CD4-positive, alpha-beta T cell (primary cell): Measurements from ENCODE around the gene PTCD3. TPM values are rescaled to one million over a fixed set of nuclear protein-coding genes. Genes with fewer than 3 reads are reported as not detected.

Experiments used
- ATAC-seq: fragments of 200-7000 bp; cut with Tn5 transposase; one replicate; pipeline ENCODE4 v1.10.0; 2022; ENCODE audit warnings: mild to moderate bottlenecking; ENCODE audit not compliant: poor library complexity
- CTCF ChIA-PET: fragments of 350-600 bp; sonication (Branson Sonifier 250); formaldehyde crosslinking; loops from one replicate; lab custom pipeline; 2021; ENCODE audit warnings: antibody characterized with exemption, inconsistent platforms; lab: Charles Lee
- POLR2A ChIA-PET: fragments of 350-600 bp; sonication (Branson Sonifier 250); formaldehyde crosslinking; loops from one replicate; lab custom pipeline; 2021; ENCODE audit warnings: antibody characterized with exemption, inconsistent platforms; lab: Charles Lee
- DNase-seq, 14 experiments: peaks; one replicate each; pipeline ENCODE4 v3.0.0-alpha.2; 2013 to 2020; ENCODE audit warnings: mixed read lengths in 2 of 14
- H3K27ac ChIP-seq, 2 donors: one replicate each; pipeline versions ENCODE4 v1.5.1 to v1.7.0; 2013; ENCODE audit warnings: low read length in 2 of 2, low read depth in 1 of 2, mild to moderate bottlenecking in 1 of 2
- H3K27me3 ChIP-seq, 2 experiments: 1 replicate in 1 of 2; 2 replicates in 1 of 2; pipeline versions ENCODE4 v1.6.1 to v1.7.0; 2013; ENCODE audit warnings: low read length in 2 of 2, control low read depth in 1 of 2, mild to moderate bottlenecking in 1 of 2, moderate library complexity in 1 of 2; ENCODE audit not compliant: insufficient read depth in 2 of 2, control insufficient read depth in 1 of 2
- H3K36me3 ChIP-seq: one replicate; pipeline ENCODE4 v1.6.1; 2013; ENCODE audit warnings: low read length, control low read depth; ENCODE audit not compliant: insufficient read depth
- H3K4me1 ChIP-seq: one replicate; pipeline ENCODE4 v1.6.1; 2013; ENCODE audit warnings: low read length, control low read depth; ENCODE audit not compliant: insufficient read depth
- H3K4me3 ChIP-seq: one replicate; pipeline ENCODE4 v1.5.1; 2013; ENCODE audit warnings: mild to moderate bottlenecking, low read length, moderate library complexity
- H3K9me3 ChIP-seq, 2 experiments: 1 replicate in 1 of 2; 2 replicates in 1 of 2; pipeline versions ENCODE4 v1.6.1 to v1.7.0; 2013; ENCODE audit warnings: low read length in 2 of 2, mild to moderate bottlenecking in 2 of 2, control low read depth in 1 of 2, moderate library complexity in 1 of 2; ENCODE audit not compliant: control insufficient read depth in 1 of 2, insufficient read depth in 1 of 2
- H3K27ac Mint-ChIP-seq: one replicate; pipeline ENCODE4 v1.8.0; 2020; ENCODE audit warnings: mixed read lengths
- H3K27me3 Mint-ChIP-seq: one replicate; pipeline ENCODE4 v1.8.0; 2021; ENCODE audit warnings: mixed read lengths
- H3K36me3 Mint-ChIP-seq: one replicate; pipeline ENCODE4 v1.8.0; 2021; ENCODE audit warnings: low read depth, mixed read lengths
- H3K4me1 Mint-ChIP-seq: one replicate; pipeline ENCODE4 v1.8.0; 2021; ENCODE audit warnings: low read depth, mixed read lengths
- H3K4me3 Mint-ChIP-seq: one replicate; pipeline ENCODE4 v1.8.0; 2020; ENCODE audit warnings: mild to moderate bottlenecking, mixed read lengths
- H3K9me3 Mint-ChIP-seq: one replicate; pipeline ENCODE4 v1.8.0; 2020; ENCODE audit warnings: mixed read lengths
- CTCF ChIP-seq: fragments of 200-600 bp; IDR thresholded peaks from one replicate; pipeline ENCODE4 v1.8.0; 2022; ENCODE audit warnings: antibody characterized with exemption, mild to moderate bottlenecking
- intact Hi-C, 2 experiments: fragments of 100-400 bp; cut with DNase I in 1 of 2; cut with micrococcal nuclease in 1 of 2; formaldehyde crosslinking; loops; one replicate each; pipeline versions ENCODE4 v1.15.1 to v1.9.0; 2023 to 2025; cut with DNase I, micrococcal nuclease
- total RNA-seq, 174 experiments: library from RNA in 2 of 174; stranded (reverse) in 2 of 174; gene quantifications; one replicate each; pipeline ENCODE4 v1.2.3 and lab custom pipeline; 2021 to 2026

Gene PTCD3
- total RNA-seq, 2 experiments from 2014 or later = 154 to 161 TPM

DNA sequence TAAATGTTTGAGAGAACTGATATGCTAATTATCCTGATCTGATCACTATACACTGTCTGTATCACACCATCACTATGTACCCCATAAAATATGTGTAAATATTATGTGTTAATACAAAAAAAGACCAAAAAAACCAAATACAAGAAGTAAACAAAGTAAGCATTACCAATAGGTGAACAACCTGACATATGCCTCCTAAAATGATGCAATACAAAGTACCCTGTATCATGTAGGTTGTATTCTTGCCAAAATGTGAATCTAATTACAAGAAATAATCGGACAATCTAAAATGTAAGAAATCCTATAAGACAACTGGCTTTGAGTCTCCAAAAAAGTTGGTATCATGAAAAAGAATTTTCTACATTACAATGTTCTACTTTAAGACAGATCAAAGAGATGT is 8.1 kb upstream of the PTCD3 start:
- Mint-ChIP-seq H3K27me3 (no peaks in the 10 kb centered on the region), H3K27ac (no peak overlapping the region), H3K4me1 (peaks cover 22% of the 10 kb centered on the region), H3K4me3 (no peak overlapping the region), H3K36me3 (peaks cover 70% of the 10 kb centered on the region), H3K9me3 (no peaks in the 10 kb centered on the region)
- Histone ChIP-seq H3K9me3 (no peaks in the 10 kb centered on the region), H3K27ac (no peak overlapping the region), H3K27me3 (no peaks in the 10 kb centered on the region), H3K36me3 (peaks cover 53% of the 10 kb centered on the region), H3K4me3 (no peak overlapping the region), H3K4me1 (no peaks in the 10 kb centered on the region)
- DNase-seq (no peak), ATAC-seq (no peak)
- ChIA-PET POLR2A (no interaction called here), CTCF (no interaction called here)
- intact Hi-C loops = no loop called here
- no peak for TF ChIP-seq CTCF

GRCh38 chr2:86102157-86102556 is 3.9 kb upstream of the PTCD3 start:
- no peak for DNase-seq
- ChIA-PET CTCF (interaction anchor here (1.6 kb wide), 1 partner anchor 288 kb away, joined by 4 read pairs; no protein-coding TSS in a partner anchor), POLR2A (interaction anchor here (0.6 kb wide), 1 partner anchor 476 kb away, joined by 3 read pairs; no protein-coding TSS in a partner anchor)
- no peak overlapping the region for H3K27ac ChIP-seq
- no peak for TF ChIP-seq CTCF
- H3K27me3 Mint-ChIP-seq = no peaks in the 10 kb centered on the region
- H3K4me1 ChIP-seq = peaks cover 12% of the 10 kb centered on the region
- no peaks in the 10 kb centered on the region for H3K9me3 ChIP-seq
- H3K4me3 ChIP-seq = no peak overlapping the region
- H3K27ac Mint-ChIP-seq = no peak overlapping the region
- peaks cover 30% of the 10 kb centered on the region for H3K36me3 ChIP-seq
- H3K4me1 Mint-ChIP-seq = peaks cover 61% of the 10 kb centered on the region
- H3K36me3 Mint-ChIP-seq = peaks cover 62% of the 10 kb centered on the region
- ATAC-seq = no peak
- intact Hi-C loops = loop anchor here in 1 of 2 experiments (10.0 kb wide), 4 partner anchors 343 to 1953 kb away; partner anchors contain the start of genes KDM3A, KRCC1, RNF103 and RNF181
- H3K27me3 ChIP-seq = no peaks in the 10 kb centered on the region
- no peaks in the 10 kb centered on the region for H3K9me3 Mint-ChIP-seq
- no peak overlapping the region for H3K4me3 Mint-ChIP-seq

DNA sequence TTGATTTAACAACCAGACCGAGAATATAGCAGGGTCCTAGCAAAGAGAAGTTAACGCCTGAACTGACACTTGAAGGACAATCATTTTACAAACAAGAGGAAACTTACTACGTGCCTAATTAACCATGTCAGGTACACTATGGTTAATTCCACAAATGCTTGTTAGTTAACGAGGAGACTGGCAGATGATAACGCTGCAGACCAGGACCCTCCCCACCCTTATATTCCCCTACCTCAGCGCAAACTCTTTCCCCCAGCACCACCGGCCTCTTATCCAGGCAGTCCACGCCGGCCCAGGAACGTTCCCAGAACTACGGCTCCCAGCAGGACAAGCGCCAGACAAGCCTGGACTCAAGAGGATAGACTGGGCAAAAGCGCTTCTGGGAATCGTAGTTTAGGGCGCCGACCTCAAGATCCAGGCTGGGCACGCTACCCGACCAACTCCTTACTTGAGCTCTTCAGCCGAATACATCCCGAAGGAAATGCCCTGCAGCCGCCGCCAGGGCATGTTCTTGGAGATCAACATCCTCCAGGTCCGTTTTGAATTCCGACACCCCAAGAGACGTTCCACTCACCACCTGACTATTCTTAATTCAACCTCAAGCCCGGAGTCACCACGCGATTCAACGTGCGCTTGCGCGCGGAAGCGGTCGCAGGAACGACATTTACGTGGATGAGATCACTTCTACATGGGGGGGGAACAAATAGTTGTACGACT is 625 bp upstream of the PTCD3 start, which contains the start of gene POLR1A:
TSS of gene POLR1A (minus strand) at position 635 of the 717 bp plus-strand sequence. CDS start at position 525, 110 bp downstream.
- Mint-ChIP-seq H3K4me1 (peaks cover 60% of the 10 kb centered on the region), H3K27me3 (no peaks in the 10 kb centered on the region)
- POLR2A ChIA-PET = interaction anchor here (0.6 to 2.8 kb wide), 24 partner anchors 10 to 779 kb away, joined by 3 to 43 read pairs (median 6); partner anchors contain the start of genes IMMT, KDM3A, MAT2A and RETSAT

More for the DNA sequence above, 625 bp upstream of the PTCD3 start, which contains the start of gene POLR1A:
- peak within 1 kb of the TSS; percentile 81 to 87 for H3K27ac ChIP-seq
- H3K4me3 ChIP-seq = peak within 1 kb of the TSS; percentile 80
- DNase-seq = peak; percentile 67 to 93 (median 75)
- intact Hi-C loops = loop anchor here in 1 of 2 experiments (2.0 to 10.0 kb wide), 6 partner anchors 89 to 1949 kb away; partner anchors contain the start of genes IMMT, KDM3A, KRCC1 and MAT2A
- no peaks in the 10 kb centered on the region for H3K27me3 ChIP-seq
- no peaks in the 10 kb centered on the region for H3K9me3 ChIP-seq
- Mint-ChIP-seq H3K9me3 (no peaks in the 10 kb centered on the region), H3K27ac (peak within 1 kb of the TSS; percentile 95), H3K4me3 (peak within 1 kb of the TSS; percentile 89), H3K36me3 (peaks cover 58% of the 10 kb centered on the region)
- ATAC-seq = peak; percentile 75
- H3K4me1 ChIP-seq = peaks cover 16% of the 10 kb centered on the region
- TF ChIP-seq CTCF = no peak
- H3K36me3 ChIP-seq = peaks cover 19% of the 10 kb centered on the region
- CTCF ChIA-PET = interaction anchor here (0.9 to 2.6 kb wide), 4 partner anchors 26 to 278 kb away, joined by 3 to 11 read pairs (median 8); partner anchors contain the start of gene ST3GAL5
